GM12892 (cell line): ENCODE data around the gene SMARCC1.

ENCODE experiments used
- POLR2A ChIP-seq: IDR thresholded peaks from 2 replicates; pipeline ENCODE4 v1.6.1; 2011; ENCODE audit warnings: low read depth, low read length, control low read depth
- POLR2AphosphoS5 ChIP-seq: IDR thresholded peaks from 2 replicates; pipeline ENCODE4 v1.6.1; 2011; ENCODE audit warnings: low read depth, low read length, control low read depth

- TF ChIP-seq POLR2A = no peak
- no peak for TF ChIP-seq POLR2AphosphoS5
Measured at GRCh38 chr3:47629770-47630169, 151.9 kb downstream of the SMARCC1 start.
